ENCODE measurements around the gene GRID2.

DNA sequence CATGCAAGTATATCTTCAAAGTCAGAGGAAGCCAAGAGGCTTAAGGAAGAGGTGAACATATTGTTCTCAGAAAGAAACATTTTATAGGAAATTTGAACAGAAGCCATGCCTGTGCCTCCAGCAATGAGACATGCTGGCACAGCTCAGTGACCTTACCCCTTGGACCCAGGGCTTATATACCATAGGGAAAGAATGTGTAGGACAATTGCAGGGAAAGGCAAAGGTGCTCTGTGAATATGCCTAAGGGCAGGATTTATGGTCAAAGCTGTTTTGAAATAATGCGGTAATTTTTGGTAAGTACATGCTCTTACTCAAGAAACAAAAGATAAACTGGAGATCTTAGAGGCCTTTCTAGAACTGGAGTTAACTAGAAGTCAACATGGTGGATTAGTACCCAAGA is 568.8 kb downstream of the GRID2 start:
- TF ChIP-seq POLR2AphosphoS5 (IDR thresholded peaks at IDR 0.05; ENCODE audit: insufficient read depth in 1 of 2, low read depth in 1 of 2), result no peak
- TF ChIP-seq, protein P1, sequence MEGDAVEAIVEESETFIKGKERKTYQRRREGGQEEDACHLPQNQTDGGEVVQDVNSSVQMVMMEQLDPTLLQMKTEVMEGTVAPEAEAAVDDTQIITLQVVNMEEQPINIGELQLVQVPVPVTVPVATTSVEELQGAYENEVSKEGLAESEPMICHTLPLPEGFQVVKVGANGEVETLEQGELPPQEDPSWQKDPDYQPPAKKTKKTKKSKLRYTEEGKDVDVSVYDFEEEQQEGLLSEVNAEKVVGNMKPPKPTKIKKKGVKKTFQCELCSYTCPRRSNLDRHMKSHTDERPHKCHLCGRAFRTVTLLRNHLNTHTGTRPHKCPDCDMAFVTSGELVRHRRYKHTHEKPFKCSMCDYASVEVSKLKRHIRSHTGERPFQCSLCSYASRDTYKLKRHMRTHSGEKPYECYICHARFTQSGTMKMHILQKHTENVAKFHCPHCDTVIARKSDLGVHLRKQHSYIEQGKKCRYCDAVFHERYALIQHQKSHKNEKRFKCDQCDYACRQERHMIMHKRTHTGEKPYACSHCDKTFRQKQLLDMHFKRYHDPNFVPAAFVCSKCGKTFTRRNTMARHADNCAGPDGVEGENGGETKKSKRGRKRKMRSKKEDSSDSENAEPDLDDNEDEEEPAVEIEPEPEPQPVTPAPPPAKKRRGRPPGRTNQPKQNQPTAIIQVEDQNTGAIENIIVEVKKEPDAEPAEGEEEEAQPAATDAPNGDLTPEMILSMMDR (IDR thresholded peaks at IDR 0.05), result no peak
- no peak for TF ChIP-seq POLR2A (IDR thresholded peaks at IDR 0.05)
